A549 (cell line): ENCODE data around the gene VPS37B.

ENCODE experiments used
- CEBPB ChIP-seq, 2 experiments: fragments of >200 bp in 1 of 2; sonication (Bioruptor Twin) in 1 of 2; formaldehyde crosslinking in 1 of 2; IDR thresholded peaks; 2 replicates each; pipeline ENCODE4 v1.6.1; 2012 to 2016
- POLR2A ChIP-seq: IDR thresholded peaks from 2 replicates; pipeline ENCODE4 v1.6.1; 2012; ENCODE audit warnings: mild to moderate bottlenecking, low read length
- RAD21 ChIP-seq, 2 experiments: fragments of >200 bp in 1 of 2; sonication (Bioruptor Twin) in 1 of 2; formaldehyde crosslinking in 1 of 2; IDR thresholded peaks in 1 of 2; conservative IDR thresholded peaks in 1 of 2; 2 replicates in 1 of 2; 3 replicates in 1 of 2; pipeline ENCODE4 v1.6.1; 2012 to 2018; ENCODE audit warnings: inconsistent platforms in 1 of 2
- ZNF302 ChIP-seq: fragments of 250-450 bp; sonication (Bioruptor Pico); IDR thresholded peaks from 2 replicates; pipeline ENCODE4 v1.9.0; 2021; ENCODE audit warnings: inconsistent platforms, mild to moderate bottlenecking, moderate library complexity
- TF ChIP-seq, protein P1 (sequence below): fragments of >200 bp; sonication (Bioruptor Twin); formaldehyde crosslinking; IDR thresholded peaks from 3 replicates; pipeline ENCODE4 v1.5.1; 2016

- TF ChIP-seq RAD21 (conservative IDR thresholded peaks at IDR 0.05 in 1 of 2, IDR thresholded peaks at IDR 0.05 in 1 of 2) (no peak), POLR2A (no peak), CEBPB (IDR thresholded peaks at IDR 0.05) (no peak), ZNF302 (CRISPR knock-in tag) (no peak)
- TF ChIP-seq, protein P1, sequence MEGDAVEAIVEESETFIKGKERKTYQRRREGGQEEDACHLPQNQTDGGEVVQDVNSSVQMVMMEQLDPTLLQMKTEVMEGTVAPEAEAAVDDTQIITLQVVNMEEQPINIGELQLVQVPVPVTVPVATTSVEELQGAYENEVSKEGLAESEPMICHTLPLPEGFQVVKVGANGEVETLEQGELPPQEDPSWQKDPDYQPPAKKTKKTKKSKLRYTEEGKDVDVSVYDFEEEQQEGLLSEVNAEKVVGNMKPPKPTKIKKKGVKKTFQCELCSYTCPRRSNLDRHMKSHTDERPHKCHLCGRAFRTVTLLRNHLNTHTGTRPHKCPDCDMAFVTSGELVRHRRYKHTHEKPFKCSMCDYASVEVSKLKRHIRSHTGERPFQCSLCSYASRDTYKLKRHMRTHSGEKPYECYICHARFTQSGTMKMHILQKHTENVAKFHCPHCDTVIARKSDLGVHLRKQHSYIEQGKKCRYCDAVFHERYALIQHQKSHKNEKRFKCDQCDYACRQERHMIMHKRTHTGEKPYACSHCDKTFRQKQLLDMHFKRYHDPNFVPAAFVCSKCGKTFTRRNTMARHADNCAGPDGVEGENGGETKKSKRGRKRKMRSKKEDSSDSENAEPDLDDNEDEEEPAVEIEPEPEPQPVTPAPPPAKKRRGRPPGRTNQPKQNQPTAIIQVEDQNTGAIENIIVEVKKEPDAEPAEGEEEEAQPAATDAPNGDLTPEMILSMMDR: no peak
Measured at GRCh38 chr12:122850048-122850445, 45.9 kb downstream of the VPS37B start.
